ENCODE data around the gene SMIM35.

The SMIM35 gene

GRCh38 chr11:117989351-117990102 is 97.2 kb downstream of the SMIM35 start:
- Histone ChIP-seq H3K23ac (ENCODE audit: low read length) (no peak overlapping the region), H2BK120ac (ENCODE audit: low read depth, low read length) (no peak overlapping the region), H3K18ac (ENCODE audit: low read length) (no peak overlapping the region), H4K5ac (ENCODE audit: low read length) (no peak overlapping the region), H4K8ac (ENCODE audit: low read depth, low read length) (no peak overlapping the region), H3K4me1 (ENCODE audit: control insufficient read depth, low read depth, low read length) (no peaks in the 10 kb centered on the region), H2AK5ac (ENCODE audit: low read length) (no peak overlapping the region), H3K9ac (ENCODE audit: low read length) (no peak overlapping the region), H2BK5ac (ENCODE audit: low read length) (no peak overlapping the region), H3K4me2 (ENCODE audit: low read length) (no peak overlapping the region), H3K27me3 (ENCODE audit: insufficient read depth, low read length, poor library complexity) (peaks cover 14% of the 10 kb centered on the region), H3K27ac (ENCODE audit: low read depth, low read length) (no peak overlapping the region), H3K4me3 (ENCODE audit: low read length) (no peak overlapping the region), H3K56ac (ENCODE audit: low read length) (no peak overlapping the region), H3K36me3 (ENCODE audit: control insufficient read depth, insufficient read depth, low read length) (no peaks in the 10 kb centered on the region), H3K79me2 (ENCODE audit: control insufficient read depth, insufficient read depth, low read length) (no peaks in the 10 kb centered on the region), H2BK15ac (replicated peaks; ENCODE audit: low read depth) (no peak overlapping the region), H3K79me1 (ENCODE audit: low read length) (no peaks in the 10 kb centered on the region), H3K4ac (ENCODE audit: low read depth, low read length) (no peak overlapping the region)
- no peak for DNase-seq
- no CpG with 5 or more reads among the region's 13 CpGs for WGBS (ENCODE audit: extremely low coverage, insufficient coverage, low lambda C conversion rate)

GRCh38 chr11:117986981-117987574 is 99.7 kb downstream of the SMIM35 start:
- Histone ChIP-seq H3K4me2 (ENCODE audit: low read length) (no peak overlapping the region), H4K8ac (ENCODE audit: low read depth, low read length) (no peak overlapping the region), H3K18ac (ENCODE audit: low read length) (no peak overlapping the region), H3K4me3 (ENCODE audit: low read length) (no peak overlapping the region), H3K36me3 (ENCODE audit: control insufficient read depth, insufficient read depth, low read length) (no peaks in the 10 kb centered on the region), H3K27me3 (ENCODE audit: insufficient read depth, low read length, poor library complexity) (peaks cover 14% of the 10 kb centered on the region), H3K4ac (ENCODE audit: low read depth, low read length) (no peak overlapping the region), H3K79me1 (ENCODE audit: low read length) (no peaks in the 10 kb centered on the region), H2AK5ac (ENCODE audit: low read length) (no peak overlapping the region), H2BK120ac (ENCODE audit: low read depth, low read length) (no peak overlapping the region), H2BK5ac (ENCODE audit: low read length) (no peak overlapping the region), H2BK15ac (replicated peaks; ENCODE audit: low read depth) (no peak overlapping the region), H4K5ac (ENCODE audit: low read length) (no peak overlapping the region), H3K4me1 (ENCODE audit: control insufficient read depth, low read depth, low read length) (no peaks in the 10 kb centered on the region), H3K79me2 (ENCODE audit: control insufficient read depth, insufficient read depth, low read length) (no peaks in the 10 kb centered on the region), H3K56ac (ENCODE audit: low read length) (no peak overlapping the region), H3K9ac (ENCODE audit: low read length) (no peak overlapping the region), H3K23ac (ENCODE audit: low read length) (no peak overlapping the region), H3K27ac (ENCODE audit: low read depth, low read length) (no peak overlapping the region)
- WGBS (ENCODE audit: extremely low coverage, insufficient coverage, low lambda C conversion rate): no CpG with 5 or more reads among the region's 15 CpGs
- no peak for DNase-seq

DNA sequence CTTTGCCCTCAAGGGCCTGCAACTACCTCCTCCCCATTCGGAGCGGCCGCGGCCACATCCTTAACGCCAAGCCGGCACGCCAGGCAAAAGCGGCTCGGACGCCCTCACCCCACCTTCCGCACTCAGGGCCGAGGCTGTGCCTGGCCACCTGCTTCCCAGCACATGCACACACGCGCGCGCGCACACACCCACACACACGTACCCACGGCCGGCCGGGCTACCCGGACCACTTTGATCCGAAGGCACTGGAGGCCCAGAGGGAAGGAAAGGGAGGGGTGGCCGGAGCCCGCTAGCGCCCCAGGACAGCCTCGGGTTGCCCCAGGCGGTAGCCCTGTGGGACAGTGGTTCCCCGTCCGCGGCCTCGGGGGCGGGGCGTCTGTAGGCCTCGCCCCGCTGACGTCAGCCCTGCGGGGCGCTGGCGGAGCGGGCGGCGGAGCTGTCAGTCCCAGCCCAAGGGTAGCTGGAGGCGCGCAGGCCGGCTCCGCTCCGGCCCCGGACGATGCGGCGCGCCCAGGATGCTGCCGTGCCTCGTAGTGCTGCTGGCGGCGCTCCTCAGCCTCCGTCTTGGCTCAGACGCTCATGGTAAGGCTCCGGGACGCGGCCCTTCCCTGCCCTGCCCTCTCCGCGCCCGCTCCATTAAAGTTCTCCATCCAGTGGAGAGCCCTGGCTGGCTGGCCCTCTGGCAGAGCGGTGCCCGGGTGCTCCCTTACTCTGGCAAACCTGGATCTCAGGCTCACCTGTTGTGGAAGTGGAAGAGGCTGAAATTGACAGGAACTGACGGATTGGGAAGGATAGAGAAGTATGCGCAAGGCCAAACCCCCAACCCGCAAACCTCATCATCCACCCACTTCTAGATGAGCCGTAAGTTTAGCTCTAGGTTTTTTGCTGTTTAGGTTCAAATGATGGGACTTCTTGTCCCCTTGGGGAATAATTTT is 100.5 kb downstream of the SMIM35 start, which contains the start of gene IL10RA:
Gene IL10RA, plus strand, starts transcription at position 442 of the 935 bp plus-strand sequence. Its CDS starts 74 bp downstream, at position 516.
- no peaks in the 10 kb centered on the region for H3K4me1 ChIP-seq (ENCODE audit: control insufficient read depth, low read depth, low read length)
- peak; percentile 84 for DNase-seq
- H3K56ac ChIP-seq (ENCODE audit: low read length): peak within 1 kb of the TSS; percentile 80
- WGBS (ENCODE audit: extremely low coverage, insufficient coverage, low lambda C conversion rate): no CpG with 5 or more reads among the region's 71 CpGs
- H3K23ac ChIP-seq (ENCODE audit: low read length): no peak within 1 kb of the TSS
- no peak within 1 kb of the TSS for H2BK5ac ChIP-seq (ENCODE audit: low read length)
- peak within 1 kb of the TSS; percentile 58 for H3K9ac ChIP-seq (ENCODE audit: low read length)
- peaks cover 14% of the 10 kb centered on the region for H3K27me3 ChIP-seq (ENCODE audit: insufficient read depth, low read length, poor library complexity)
- H3K79me2 ChIP-seq (ENCODE audit: control insufficient read depth, insufficient read depth, low read length): no peaks in the 10 kb centered on the region
- no peak within 1 kb of the TSS for H2AK5ac ChIP-seq (ENCODE audit: low read length)
- no peak within 1 kb of the TSS for H3K18ac ChIP-seq (ENCODE audit: low read length)
- H2BK15ac ChIP-seq (replicated peaks; ENCODE audit: low read depth): no peak within 1 kb of the TSS
- H3K79me1 ChIP-seq (ENCODE audit: low read length): no peaks in the 10 kb centered on the region
- no peak within 1 kb of the TSS for H4K8ac ChIP-seq (ENCODE audit: low read depth, low read length)
- H3K4ac ChIP-seq (ENCODE audit: low read depth, low read length): no peak within 1 kb of the TSS
- H3K36me3 ChIP-seq (ENCODE audit: control insufficient read depth, insufficient read depth, low read length): no peaks in the 10 kb centered on the region
- H3K4me2 ChIP-seq (ENCODE audit: low read length): peak within 1 kb of the TSS; percentile 74
- no peak within 1 kb of the TSS for H3K27ac ChIP-seq (ENCODE audit: low read depth, low read length)
- H3K4me3 ChIP-seq (ENCODE audit: low read length): peak within 1 kb of the TSS; percentile 45
- no peak within 1 kb of the TSS for H4K5ac ChIP-seq (ENCODE audit: low read length)
- H2BK120ac ChIP-seq (ENCODE audit: low read depth, low read length): no peak within 1 kb of the TSS

- no peak overlapping the region for H3K18ac ChIP-seq (ENCODE audit: low read length)
- H3K4me1 ChIP-seq (ENCODE audit: control insufficient read depth, low read depth, low read length): peaks cover 2% of the 10 kb centered on the region
- no peak overlapping the region for H3K56ac ChIP-seq (ENCODE audit: low read length)
- no CpG with 5 or more reads among the region's 4 CpGs for WGBS (ENCODE audit: extremely low coverage, insufficient coverage, low lambda C conversion rate)
- H3K79me1 ChIP-seq (ENCODE audit: low read length): no peaks in the 10 kb centered on the region
- no peak overlapping the region for H3K4me3 ChIP-seq (ENCODE audit: low read length)
- H3K23ac ChIP-seq (ENCODE audit: low read length): no peak overlapping the region
- no peak overlapping the region for H2BK15ac ChIP-seq (replicated peaks; ENCODE audit: low read depth)
- H4K5ac ChIP-seq (ENCODE audit: low read length): no peak overlapping the region
- no peak overlapping the region for H3K4ac ChIP-seq (ENCODE audit: low read depth, low read length)
- H3K36me3 ChIP-seq (ENCODE audit: control insufficient read depth, insufficient read depth, low read length): no peaks in the 10 kb centered on the region
- no peak overlapping the region for H3K4me2 ChIP-seq (ENCODE audit: low read length)
- H3K27ac ChIP-seq (ENCODE audit: low read depth, low read length): no peak overlapping the region
- peaks cover 14% of the 10 kb centered on the region for H3K27me3 ChIP-seq (ENCODE audit: insufficient read depth, low read length, poor library complexity)
- no peak overlapping the region for H3K9ac ChIP-seq (ENCODE audit: low read length)
- no peak overlapping the region for H2AK5ac ChIP-seq (ENCODE audit: low read length)
- no peaks in the 10 kb centered on the region for H3K79me2 ChIP-seq (ENCODE audit: control insufficient read depth, insufficient read depth, low read length)
- H4K8ac ChIP-seq (ENCODE audit: low read depth, low read length): no peak overlapping the region
- H2BK120ac ChIP-seq (ENCODE audit: low read depth, low read length): no peak overlapping the region
- no peak overlapping the region for H2BK5ac ChIP-seq (ENCODE audit: low read length)
- no peak for DNase-seq
Observed at GRCh38 chr11:117984476-117984875, 102.3 kb downstream of the SMIM35 start.

- DNase-seq: no peak
Observed at GRCh38 chr11:117983163-117983475, 103.6 kb downstream of the SMIM35 start.

More at GRCh38 chr11:117983163-117983475, 103.6 kb downstream of the SMIM35 start:
- H2AK5ac ChIP-seq (ENCODE audit: low read length): no peak overlapping the region
- no peak overlapping the region for H3K9ac ChIP-seq (ENCODE audit: low read length)
- WGBS (ENCODE audit: extremely low coverage, insufficient coverage, low lambda C conversion rate): no CpG with 5 or more reads among the region's 3 CpGs
- H2BK15ac ChIP-seq (replicated peaks; ENCODE audit: low read depth): no peak overlapping the region
- H3K4me3 ChIP-seq (ENCODE audit: low read length): no peak overlapping the region
- H2BK120ac ChIP-seq (ENCODE audit: low read depth, low read length): no peak overlapping the region
- H2BK5ac ChIP-seq (ENCODE audit: low read length): no peak overlapping the region
- H3K36me3 ChIP-seq (ENCODE audit: control insufficient read depth, insufficient read depth, low read length): no peaks in the 10 kb centered on the region
- H4K8ac ChIP-seq (ENCODE audit: low read depth, low read length): no peak overlapping the region
- no peaks in the 10 kb centered on the region for H3K79me2 ChIP-seq (ENCODE audit: control insufficient read depth, insufficient read depth, low read length)
- no peak overlapping the region for H3K18ac ChIP-seq (ENCODE audit: low read length)
- H3K4ac ChIP-seq (ENCODE audit: low read depth, low read length): no peak overlapping the region
- H3K27me3 ChIP-seq (ENCODE audit: insufficient read depth, low read length, poor library complexity): peaks cover 14% of the 10 kb centered on the region
- peaks cover 5% of the 10 kb centered on the region for H3K4me1 ChIP-seq (ENCODE audit: control insufficient read depth, low read depth, low read length)
- H4K5ac ChIP-seq (ENCODE audit: low read length): no peak overlapping the region
- no peak overlapping the region for H3K4me2 ChIP-seq (ENCODE audit: low read length)
- no peak overlapping the region for H3K27ac ChIP-seq (ENCODE audit: low read depth, low read length)
- H3K23ac ChIP-seq (ENCODE audit: low read length): no peak overlapping the region
- H3K56ac ChIP-seq (ENCODE audit: low read length): no peak overlapping the region
- H3K79me1 ChIP-seq (ENCODE audit: low read length): no peaks in the 10 kb centered on the region

Measured in mesendoderm (in vitro differentiated cells).